ENCODE measurements around the gene WDR27. TPM values are rescaled to one million over a fixed set of nuclear protein-coding genes. Genes with fewer than 3 reads are reported as not detected.

Gene WDR27
- polyA plus RNA-seq, 4 donors = 9.7 to 62.2 (median 14.7) TPM

Other genes starting within 250 kb of the WDR27 start
- gene C6orf120, start 97 bp upstream of the WDR27 start, polyA plus RNA-seq = 10 to 100 TPM in 2 of 4 donors, 1 to 10 TPM in 2; 8.4 to 37.9 (median 10.5) TPM
- gene PHF10, start 22.5 kb upstream of the WDR27 start, polyA plus RNA-seq = 10 to 100 TPM; 23.5 to 75.4 (median 36.6) TPM
- gene DYNLT2, start 49.5 kb upstream of the WDR27 start, polyA plus RNA-seq = 1 to 10 TPM in 3 of 4 donors, under 1 TPM in 1; 0.89 to 6.2 (median 1.5) TPM
- gene ERMARD, start 49.6 kb upstream of the WDR27 start, polyA plus RNA-seq = 10 to 100 TPM; 20.5 to 55.9 (median 33.6) TPM